Measurements from ENCODE around the gene OR56B1. TPM values are rescaled to one million over a fixed set of nuclear protein-coding genes. Genes with fewer than 3 reads are reported as not detected.
"Not testable (repeated sequence)": the region's sequence is repeated elsewhere in the genome, so short reads cannot be mapped to it uniquely, and the experiment has no call there.

Gene OR56B1
- not detected for polyA plus RNA-seq (2013, experiment 1 of 2)
- not detected for polyA plus RNA-seq (2013, experiment 2 of 2)

- H3K27me3 ChIP-seq (ENCODE audit: insufficient read depth, low read length), result no peaks in the 10 kb centered on the region
- no peak within 1 kb of the TSS for H3K9ac ChIP-seq (ENCODE audit: low read depth, low read length)
- no peak within 1 kb of the TSS for H3K27ac ChIP-seq (ENCODE audit: low read depth, low read length)
- no peaks in the 10 kb centered on the region for H3K9me3 ChIP-seq (ENCODE audit: insufficient read depth, low read depth, low read length)
- no peaks in the 10 kb centered on the region for H3K36me3 ChIP-seq (ENCODE audit: insufficient read depth, low read length)
- H3K4me1 ChIP-seq (ENCODE audit: insufficient read depth, low read length), result no peaks in the 10 kb centered on the region
- no peak within 1 kb of the TSS for H3K4me3 ChIP-seq (ENCODE audit: low read length)
- WGBS, result 95% methylated on average over 1 of the region's 1 CpG
Measured at GRCh38 chr11:5736396-5736795, at the start of gene OR56B1. OR56B1 (plus strand) TSS chr11:5736448; CDS start chr11:5736517, 69 bp downstream.

GRCh38 chr11:5688482-5688881 is 47.8 kb upstream of the OR56B1 start:
- H3K9ac ChIP-seq (ENCODE audit: low read depth, low read length), result no peak overlapping the region
- 100% methylated on average over 1 of the region's 1 CpG for WGBS
- no peak overlapping the region for H3K4me3 ChIP-seq (ENCODE audit: low read length)
- no peaks in the 10 kb centered on the region; the same call in 1 of the 2 replicates for H3K9me3 ChIP-seq (ENCODE audit: insufficient read depth, low read depth, low read length)
- no peak overlapping the region; the same call in 1 of the 2 replicates for H3K27ac ChIP-seq (ENCODE audit: low read depth, low read length)
- peaks cover 31% of the 10 kb centered on the region for H3K4me1 ChIP-seq (ENCODE audit: insufficient read depth, low read length)
- H3K36me3 ChIP-seq (ENCODE audit: insufficient read depth, low read length), result no peaks in the 10 kb centered on the region
- no peaks in the 10 kb centered on the region for H3K27me3 ChIP-seq (ENCODE audit: insufficient read depth, low read length)

GRCh38 chr11:5689551-5689983 is 46.7 kb upstream of the OR56B1 start, which contains the start of gene TRIM22:
TRIM22 (plus strand) TSS chr11:5689790; CDS start chr11:5696233, 6,443 bp downstream.
- WGBS, result 18% methylated on average over 1 of the region's 2 CpGs
- no peaks in the 10 kb centered on the region; the same call in 1 of the 2 replicates for H3K9me3 ChIP-seq (ENCODE audit: insufficient read depth, low read depth, low read length)
- no peaks in the 10 kb centered on the region for H3K36me3 ChIP-seq (ENCODE audit: insufficient read depth, low read length)
- H3K4me3 ChIP-seq (ENCODE audit: low read length), result peak within 1 kb of the TSS; percentile 39
- peaks cover 25% of the 10 kb centered on the region for H3K4me1 ChIP-seq (ENCODE audit: insufficient read depth, low read length)
- H3K27ac ChIP-seq (ENCODE audit: low read depth, low read length), result peak within 1 kb of the TSS; percentile 83
- no peaks in the 10 kb centered on the region for H3K27me3 ChIP-seq (ENCODE audit: insufficient read depth, low read length)
- peak within 1 kb of the TSS; percentile 67 for H3K9ac ChIP-seq (ENCODE audit: low read depth, low read length)

DNA sequence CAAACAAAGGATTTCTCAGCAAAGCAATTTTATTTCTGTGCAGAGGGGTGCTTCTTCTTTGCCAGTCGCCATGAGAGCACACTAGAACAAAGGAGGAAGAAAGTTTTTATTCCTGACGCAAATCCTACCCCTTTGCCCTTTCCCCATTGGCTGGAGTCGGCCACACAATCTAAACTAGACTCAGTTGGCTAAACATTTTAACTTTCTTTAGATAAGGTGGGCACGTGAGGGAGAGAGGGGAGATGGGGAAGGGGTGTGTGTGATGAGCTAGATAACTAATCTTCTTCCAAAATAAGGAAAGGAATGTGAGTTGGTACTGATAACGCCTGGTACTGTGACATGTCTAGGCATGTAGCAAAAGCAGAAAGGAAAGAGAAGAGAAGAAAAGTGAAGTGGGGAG is 46.0 kb upstream of the OR56B1 start:
- H3K27me3 ChIP-seq (ENCODE audit: insufficient read depth, low read length), result no peaks in the 10 kb centered on the region
- no peaks in the 10 kb centered on the region; the same call in 1 of the 2 replicates for H3K9me3 ChIP-seq (ENCODE audit: insufficient read depth, low read depth, low read length)
- no peaks in the 10 kb centered on the region for H3K36me3 ChIP-seq (ENCODE audit: insufficient read depth, low read length)
- 80% methylated on average over 4 of the region's 5 CpGs for WGBS
- H3K4me1 ChIP-seq (ENCODE audit: insufficient read depth, low read length), result peaks cover 25% of the 10 kb centered on the region
- H3K4me3 ChIP-seq (ENCODE audit: low read length), result peak overlapping the region; percentile 39
- H3K27ac ChIP-seq (ENCODE audit: low read depth, low read length), result peak overlapping the region; percentile 83
- H3K9ac ChIP-seq (ENCODE audit: low read depth, low read length), result peak overlapping the region; percentile 67

DNA sequence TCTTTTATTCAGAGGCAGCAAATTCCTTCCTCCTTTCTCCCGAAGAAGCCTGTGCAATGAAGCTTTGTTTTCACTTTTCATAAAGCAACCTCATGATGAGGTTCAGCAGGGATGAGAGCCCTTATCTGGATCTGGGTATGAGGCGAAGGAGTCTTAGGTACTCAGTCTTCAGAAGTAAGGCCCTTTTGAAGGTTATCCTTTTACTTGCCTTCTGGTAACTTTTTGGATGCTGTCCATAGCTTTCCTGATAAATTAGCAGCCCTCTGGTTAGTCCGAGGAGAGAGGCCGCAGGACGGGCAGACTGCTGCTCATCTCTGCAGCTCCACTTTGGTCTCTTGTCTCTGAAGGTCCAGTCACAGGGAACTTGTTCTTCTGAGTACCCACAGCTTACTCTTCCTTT is 45.5 kb upstream of the OR56B1 start:
- peak overlapping the region; percentile 39 for H3K4me3 ChIP-seq (ENCODE audit: low read length)
- H3K27ac ChIP-seq (ENCODE audit: low read depth, low read length), result 0 out of 2 replicates have a peak overlapping the region, but pooled peaks have one; percentile 17
- 94% methylated on average over 5 of the region's 5 CpGs for WGBS

DNA sequence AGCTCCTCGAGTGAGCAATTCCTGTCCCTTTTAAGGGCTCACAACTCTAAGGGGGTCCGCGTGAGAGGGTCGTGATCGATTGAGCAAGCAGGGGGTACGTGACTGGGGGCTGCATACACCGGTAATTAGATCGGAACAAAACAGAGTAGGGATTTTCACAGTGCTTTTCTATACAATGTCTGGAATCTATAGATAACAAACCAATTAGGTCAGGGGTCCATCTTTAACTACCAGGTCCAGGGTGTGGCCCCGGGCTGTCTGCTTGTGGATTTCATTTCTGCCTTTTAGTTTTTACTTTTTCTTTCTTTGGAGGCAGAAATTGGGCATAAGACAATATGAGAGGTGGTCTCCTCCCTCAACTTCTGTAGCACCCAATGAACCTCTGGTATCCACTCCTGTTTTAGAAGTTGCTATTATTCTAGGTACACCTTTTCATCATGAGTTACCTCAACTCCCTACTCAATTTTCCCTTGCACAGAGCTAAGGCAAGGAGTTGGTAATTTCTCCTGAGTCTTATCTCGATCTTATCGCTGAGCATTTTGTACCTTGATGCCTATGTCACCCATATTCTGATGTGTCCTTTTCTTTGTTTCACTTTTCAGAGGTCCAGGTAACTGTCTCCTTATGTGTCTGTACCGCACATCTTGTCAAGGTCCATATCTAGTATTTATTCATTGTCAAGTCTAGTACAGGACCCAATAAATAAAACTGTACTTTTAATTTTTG is 44.8 kb upstream of the OR56B1 start:
- H3K9ac ChIP-seq (ENCODE audit: low read depth, low read length); H3K27ac ChIP-seq (ENCODE audit: low read depth, low read length); H3K27me3 ChIP-seq (ENCODE audit: insufficient read depth, low read length); H3K9me3 ChIP-seq (ENCODE audit: insufficient read depth, low read depth, low read length); H3K36me3 ChIP-seq (ENCODE audit: insufficient read depth, low read length): not testable (repeated sequence)
- WGBS, result 87% methylated on average over 11 of the region's 12 CpGs
- Histone ChIP-seq H3K4me3 (ENCODE audit: low read length) (peak overlapping the region; percentile 39; the same call in 1 of the 2 replicates), H3K4me1 (ENCODE audit: insufficient read depth, low read length) (peaks cover 25% of the 10 kb centered on the region)

More for the DNA sequence above, 45.5 kb upstream of the OR56B1 start:
- Histone ChIP-seq H3K4me1 (ENCODE audit: insufficient read depth, low read length) (peaks cover 25% of the 10 kb centered on the region), H3K27me3 (ENCODE audit: insufficient read depth, low read length) (no peaks in the 10 kb centered on the region), H3K9me3 (ENCODE audit: insufficient read depth, low read depth, low read length) (no peaks in the 10 kb centered on the region; the same call in 1 of the 2 replicates), H3K36me3 (ENCODE audit: insufficient read depth, low read length) (no peaks in the 10 kb centered on the region), H3K9ac (ENCODE audit: low read depth, low read length) (peak overlapping the region; percentile 67)

DNA sequence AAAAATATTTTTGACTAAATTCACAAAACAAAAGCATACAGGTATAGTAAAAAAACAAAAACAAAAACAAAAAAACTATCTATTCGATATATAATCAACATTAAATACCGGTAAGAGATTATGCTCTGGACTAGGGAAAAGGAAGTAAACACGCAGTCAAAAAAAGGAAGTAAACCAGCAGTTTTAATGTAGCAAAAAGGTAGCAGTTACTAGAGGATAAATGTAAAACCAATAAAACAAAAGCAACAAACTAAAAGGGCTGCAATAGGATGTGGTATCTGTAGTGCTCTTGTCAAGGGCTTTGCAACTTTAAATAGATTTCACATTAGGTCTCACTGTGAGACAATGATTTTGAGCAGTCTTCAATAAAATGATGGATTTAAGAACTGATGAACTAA is 44.3 kb upstream of the OR56B1 start:
- no peak overlapping the region for H3K9ac ChIP-seq (ENCODE audit: low read depth, low read length)
- no peaks in the 10 kb centered on the region for H3K27me3 ChIP-seq (ENCODE audit: insufficient read depth, low read length)
- 90% methylated on average over 2 of the region's 3 CpGs for whole genome bisulfite sequencing
- H3K36me3 ChIP-seq (ENCODE audit: insufficient read depth, low read length), result peaks cover 7% of the 10 kb centered on the region
- no peak overlapping the region for H3K27ac ChIP-seq (ENCODE audit: low read depth, low read length)
- H3K4me1 ChIP-seq (ENCODE audit: insufficient read depth, low read length), result peaks cover 25% of the 10 kb centered on the region
- H3K4me3 ChIP-seq (ENCODE audit: low read length), result no peak overlapping the region
- no peaks in the 10 kb centered on the region; the same call in 1 of the 2 replicates for H3K9me3 ChIP-seq (ENCODE audit: insufficient read depth, low read depth, low read length)

DNA sequence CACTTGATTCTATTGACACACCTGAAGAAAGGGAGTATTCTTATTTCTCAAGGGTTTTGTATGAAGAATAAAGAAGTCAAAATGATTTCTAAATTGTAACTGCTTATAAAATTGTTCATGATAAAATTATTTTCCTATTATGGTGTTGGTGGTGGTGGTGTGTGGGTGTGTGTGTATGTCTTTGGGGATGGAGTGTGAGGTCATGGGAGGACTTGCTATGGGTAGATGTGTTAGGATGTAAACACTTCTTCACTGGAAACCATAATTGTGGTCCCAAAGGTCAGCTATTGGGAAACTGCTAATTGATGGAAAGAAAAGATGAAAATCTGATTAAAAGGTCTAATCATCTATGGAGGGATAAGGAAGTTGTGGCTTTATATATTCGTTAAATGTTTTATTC is 41.6 kb upstream of the OR56B1 start:
- Histone ChIP-seq H3K27ac (ENCODE audit: low read depth, low read length) (no peak overlapping the region), H3K9ac (ENCODE audit: low read depth, low read length) (no peak overlapping the region), H3K27me3 (ENCODE audit: insufficient read depth, low read length) (no peaks in the 10 kb centered on the region), H3K9me3 (ENCODE audit: insufficient read depth, low read depth, low read length) (no peaks in the 10 kb centered on the region; the same call in 1 of the 2 replicates), H3K4me1 (ENCODE audit: insufficient read depth, low read length) (peaks cover 15% of the 10 kb centered on the region), H3K4me3 (ENCODE audit: low read length) (no peak overlapping the region), H3K36me3 (ENCODE audit: insufficient read depth, low read length) (peaks cover 21% of the 10 kb centered on the region)
- WGBS, result 89% methylated on average over 1 of the region's 1 CpG

- Histone ChIP-seq H3K27ac (ENCODE audit: low read depth, low read length) (no peak overlapping the region), H3K4me1 (ENCODE audit: insufficient read depth, low read length) (peaks cover 5% of the 10 kb centered on the region), H3K4me3 (ENCODE audit: low read length) (no peak overlapping the region), H3K36me3 (ENCODE audit: insufficient read depth, low read length) (peaks cover 26% of the 10 kb centered on the region), H3K9ac (ENCODE audit: low read depth, low read length) (no peak overlapping the region), H3K27me3 (ENCODE audit: insufficient read depth, low read length) (no peaks in the 10 kb centered on the region), H3K9me3 (ENCODE audit: insufficient read depth, low read depth, low read length) (no peaks in the 10 kb centered on the region; the same call in 1 of the 2 replicates)
- 88% methylated on average over 1 of the region's 1 CpG for WGBS
Measured at GRCh38 chr11:5695580-5695979, 40.7 kb upstream of the OR56B1 start.

DNA sequence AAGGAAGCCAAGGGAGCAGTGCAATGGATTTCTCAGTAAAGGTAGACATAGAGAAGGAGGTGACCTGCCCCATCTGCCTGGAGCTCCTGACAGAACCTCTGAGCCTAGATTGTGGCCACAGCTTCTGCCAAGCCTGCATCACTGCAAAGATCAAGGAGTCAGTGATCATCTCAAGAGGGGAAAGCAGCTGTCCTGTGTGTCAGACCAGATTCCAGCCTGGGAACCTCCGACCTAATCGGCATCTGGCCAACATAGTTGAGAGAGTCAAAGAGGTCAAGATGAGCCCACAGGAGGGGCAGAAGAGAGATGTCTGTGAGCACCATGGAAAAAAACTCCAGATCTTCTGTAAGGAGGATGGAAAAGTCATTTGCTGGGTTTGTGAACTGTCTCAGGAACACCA is 40.0 kb upstream of the OR56B1 start:
- WGBS, result 96% methylated on average over 2 of the region's 2 CpGs
- Histone ChIP-seq H3K27me3 (ENCODE audit: insufficient read depth, low read length) (no peaks in the 10 kb centered on the region), H3K9ac (ENCODE audit: low read depth, low read length) (no peak overlapping the region), H3K36me3 (ENCODE audit: insufficient read depth, low read length) (peaks cover 31% of the 10 kb centered on the region), H3K4me1 (ENCODE audit: insufficient read depth, low read length) (no peaks in the 10 kb centered on the region), H3K27ac (ENCODE audit: low read depth, low read length) (no peak overlapping the region), H3K9me3 (ENCODE audit: insufficient read depth, low read depth, low read length) (no peaks in the 10 kb centered on the region), H3K4me3 (ENCODE audit: low read length) (no peak overlapping the region)

DNA sequence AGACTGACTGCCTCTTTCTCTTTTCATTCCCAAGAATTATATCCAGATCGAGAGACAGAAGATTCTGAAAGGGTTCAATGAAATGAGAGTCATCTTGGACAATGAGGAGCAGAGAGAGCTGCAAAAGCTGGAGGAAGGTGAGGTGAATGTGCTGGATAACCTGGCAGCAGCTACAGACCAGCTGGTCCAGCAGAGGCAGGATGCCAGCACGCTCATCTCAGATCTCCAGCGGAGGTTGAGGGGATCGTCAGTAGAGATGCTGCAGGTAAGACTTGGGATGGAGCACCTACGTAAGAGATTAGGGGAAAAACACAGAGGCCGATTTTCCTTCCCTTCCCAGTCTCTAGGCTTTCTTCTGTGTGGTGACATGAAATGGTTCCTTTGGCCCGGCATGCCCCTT is 38.0 kb upstream of the OR56B1 start:
- H3K27me3 ChIP-seq (ENCODE audit: insufficient read depth, low read length), result no peaks in the 10 kb centered on the region
- WGBS, result 97% methylated on average over 5 of the region's 7 CpGs
- H3K27ac ChIP-seq (ENCODE audit: low read depth, low read length), result no peak overlapping the region
- no peak overlapping the region for H3K9ac ChIP-seq (ENCODE audit: low read depth, low read length)
- H3K9me3 ChIP-seq (ENCODE audit: insufficient read depth, low read depth, low read length), result no peaks in the 10 kb centered on the region
- no peak overlapping the region for H3K4me3 ChIP-seq (ENCODE audit: low read length)
- H3K4me1 ChIP-seq (ENCODE audit: insufficient read depth, low read length), result no peaks in the 10 kb centered on the region
- peaks cover 42% of the 10 kb centered on the region for H3K36me3 ChIP-seq (ENCODE audit: insufficient read depth, low read length)

All from HUES64 (cell line).